ENCODE data around the gene KBTBD12.

The KBTBD12 gene

GRCh38 chr3:128012050-128012449 is 97.0 kb downstream of the KBTBD12 start:
- no peak overlapping the region for H3K9ac ChIP-seq (ENCODE audit: low read depth, low read length)
- H3K36me3 ChIP-seq (ENCODE audit: insufficient read depth, low read length): no peaks in the 10 kb centered on the region
- peaks cover 6% of the 10 kb centered on the region; the same call in 1 of the 2 replicates for H3K4me1 ChIP-seq (ENCODE audit: insufficient read depth, low read length)
- H3K9me3 ChIP-seq (ENCODE audit: control insufficient read depth, insufficient read depth, low read length): peaks cover 2% of the 10 kb centered on the region; the same call in 1 of the 2 replicates

- H3K36me3 ChIP-seq (ENCODE audit: insufficient read depth, low read length): no peaks in the 10 kb centered on the region
- H3K9me3 ChIP-seq (ENCODE audit: control insufficient read depth, insufficient read depth, low read length): peaks cover 2% of the 10 kb centered on the region; the same call in 1 of the 2 replicates
- peaks cover 3% of the 10 kb centered on the region; the same call in 1 of the 2 replicates for H3K4me1 ChIP-seq (ENCODE audit: insufficient read depth, low read length)
- H3K9ac ChIP-seq (ENCODE audit: low read depth, low read length): no peak overlapping the region
Observed at GRCh38 chr3:128014548-128014947, 99.5 kb downstream of the KBTBD12 start.

GRCh38 chr3:128016502-128016901 is 101.5 kb downstream of the KBTBD12 start:
- peaks cover under 1% of the 10 kb centered on the region; the same call in 1 of the 2 replicates for H3K4me1 ChIP-seq (ENCODE audit: insufficient read depth, low read length)
- peaks cover 2% of the 10 kb centered on the region; the same call in 1 of the 2 replicates for H3K9me3 ChIP-seq (ENCODE audit: control insufficient read depth, insufficient read depth, low read length)
- no peak overlapping the region for H3K9ac ChIP-seq (ENCODE audit: low read depth, low read length)
- no peaks in the 10 kb centered on the region for H3K36me3 ChIP-seq (ENCODE audit: insufficient read depth, low read length)

GRCh38 chr3:128021768-128022372 is 106.8 kb downstream of the KBTBD12 start:
- H3K9ac ChIP-seq (ENCODE audit: low read depth, low read length): no peak overlapping the region
- no peaks in the 10 kb centered on the region for H3K36me3 ChIP-seq (ENCODE audit: insufficient read depth, low read length)
- no peaks in the 10 kb centered on the region for H3K4me1 ChIP-seq (ENCODE audit: insufficient read depth, low read length)
- no peaks in the 10 kb centered on the region for H3K9me3 ChIP-seq (ENCODE audit: control insufficient read depth, insufficient read depth, low read length)

GRCh38 chr3:128033102-128033501 is 118.1 kb downstream of the KBTBD12 start:
- Histone ChIP-seq H3K4me1 (ENCODE audit: insufficient read depth, low read length) (no peaks in the 10 kb centered on the region), H3K36me3 (ENCODE audit: insufficient read depth, low read length) (no peaks in the 10 kb centered on the region), H3K9me3 (ENCODE audit: control insufficient read depth, insufficient read depth, low read length) (no peaks in the 10 kb centered on the region), H3K9ac (ENCODE audit: low read depth, low read length) (no peak overlapping the region)

GRCh38 chr3:128036119-128036518 is 121.1 kb downstream of the KBTBD12 start:
- Histone ChIP-seq H3K9me3 (ENCODE audit: control insufficient read depth, insufficient read depth, low read length) (no peaks in the 10 kb centered on the region), H3K36me3 (ENCODE audit: insufficient read depth, low read length) (no peaks in the 10 kb centered on the region), H3K9ac (ENCODE audit: low read depth, low read length) (no peak overlapping the region), H3K4me1 (ENCODE audit: insufficient read depth, low read length) (no peaks in the 10 kb centered on the region)
